Ramos (cell line): Measurements from ENCODE around the gene COL23A1.

Experiments used
- in situ Hi-C: fragments of 300-500 bp; cut with MboI; formaldehyde crosslinking; loops from one replicate; pipeline ENCODE4 v1.14.3; 2022; ENCODE audit warnings: low sequenced_read_pairs; ENCODE audit not compliant: unreplicated experiment

Gene COL23A1

DNA sequence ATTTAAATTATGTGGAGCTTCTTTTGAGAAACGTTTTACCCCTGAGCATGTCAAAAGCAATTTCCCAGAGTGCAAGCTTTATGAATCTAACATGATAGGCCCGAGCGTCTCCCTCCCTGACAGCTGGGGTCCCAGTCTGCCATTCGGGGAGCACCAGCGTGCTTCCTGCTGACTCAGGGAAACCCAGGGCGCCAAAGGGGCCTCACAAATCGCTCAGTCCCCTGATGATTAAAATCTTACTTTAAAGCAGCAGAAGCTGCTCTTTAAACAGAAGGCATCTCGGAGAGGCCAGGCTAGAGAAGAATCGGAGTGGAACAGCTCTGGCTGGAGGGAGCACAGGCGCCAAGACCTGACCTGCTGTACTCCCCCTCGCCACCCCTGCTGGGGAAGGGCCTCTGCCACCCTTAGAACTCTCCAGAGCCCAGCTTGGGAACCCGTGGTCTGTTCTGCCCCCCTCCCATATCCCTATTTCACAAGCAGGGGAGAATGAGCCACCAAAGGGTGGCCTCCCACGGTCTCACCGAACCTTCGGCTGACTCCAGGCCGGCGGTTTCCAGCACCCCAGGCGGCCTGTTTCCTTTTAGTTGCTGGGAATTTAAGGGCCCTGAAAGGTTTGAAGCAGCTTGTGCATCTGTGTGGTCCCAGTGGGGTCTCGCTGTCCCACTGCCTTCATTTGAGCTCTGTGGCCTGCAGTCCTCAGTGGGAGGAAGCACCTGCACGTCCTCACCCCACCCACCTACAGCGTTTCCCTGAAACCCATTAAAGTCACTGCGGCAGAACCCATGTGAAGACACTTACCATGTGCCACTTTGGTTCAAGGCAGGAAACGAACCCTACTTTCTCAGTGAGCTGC is 147.6 kb downstream of the COL23A1 start:
- in situ Hi-C loops = no loop called here

DNA sequence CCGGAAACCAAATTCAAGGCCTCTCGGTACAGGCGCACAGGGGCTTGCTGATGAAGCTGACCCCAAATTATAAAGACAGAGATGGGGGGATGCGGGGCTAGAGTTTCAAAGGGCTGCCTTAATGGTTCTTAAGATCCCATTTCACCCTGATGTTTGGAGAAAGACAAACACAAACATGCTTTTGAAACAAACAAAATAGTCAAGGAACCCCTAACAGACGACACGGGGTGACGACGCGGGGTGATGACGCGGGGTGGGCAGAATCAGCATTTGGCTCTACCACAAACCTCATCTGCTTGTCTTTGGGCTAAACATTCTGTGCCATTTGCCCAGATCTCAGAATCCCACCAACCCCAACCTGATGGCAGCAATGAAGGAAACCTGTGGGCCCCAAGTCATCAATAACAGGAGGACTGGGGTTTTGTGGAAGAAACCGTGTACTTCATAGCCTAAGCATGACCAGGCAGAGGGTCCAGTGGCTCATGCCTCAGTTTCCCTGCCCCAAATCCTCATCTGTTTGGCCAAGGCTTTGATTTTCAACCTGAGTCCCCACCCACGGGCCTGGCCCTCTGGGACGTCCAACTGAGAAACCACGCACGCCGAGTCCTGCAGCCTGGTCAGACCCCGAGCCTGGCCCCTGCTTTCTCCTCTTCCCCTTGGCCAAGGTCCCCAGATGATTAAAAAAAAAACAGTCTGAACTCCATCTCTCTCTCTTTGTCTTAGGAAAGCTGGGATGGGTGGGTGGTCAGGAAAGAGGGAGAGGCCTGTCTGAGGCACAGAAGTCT is 148.5 kb downstream of the COL23A1 start:
- in situ Hi-C loops = no loop called here

GRCh38 chr5:178440181-178440580 is 150.0 kb downstream of the COL23A1 start:
- in situ Hi-C loops = no loop called here

- in situ Hi-C loops = no loop called here
Measured at GRCh38 chr5:178439493-178440180, 150.6 kb downstream of the COL23A1 start.

DNA sequence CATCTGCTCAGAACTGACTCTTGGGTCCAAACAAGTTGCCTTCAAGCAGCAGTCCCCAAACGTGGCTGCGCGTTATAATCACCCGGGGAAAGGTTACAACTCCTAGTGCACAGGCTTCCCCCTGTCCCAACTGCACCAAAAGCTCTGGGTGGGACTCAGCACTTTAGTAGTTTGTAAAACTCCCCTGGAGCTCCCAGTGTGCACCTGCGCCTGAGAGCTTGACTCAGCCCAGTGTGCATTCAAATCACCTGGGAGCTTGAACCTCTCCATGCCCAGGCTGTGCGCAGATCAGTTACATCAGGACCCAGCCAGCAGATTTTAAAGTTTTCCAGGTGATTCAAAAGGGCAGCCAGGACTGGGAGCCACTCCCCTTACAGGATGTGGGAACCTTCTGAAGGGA is 151.4 kb downstream of the COL23A1 start:
- in situ Hi-C loops = no loop called here

- in situ Hi-C loops = no loop called here
Measured at GRCh38 chr5:178437386-178438075, 152.7 kb downstream of the COL23A1 start.

GRCh38 chr5:178436326-178436940 is 153.8 kb downstream of the COL23A1 start:
- in situ Hi-C loops = no loop called here

GRCh38 chr5:178435321-178436238 is 154.6 kb downstream of the COL23A1 start:
- in situ Hi-C loops = no loop called here

DNA sequence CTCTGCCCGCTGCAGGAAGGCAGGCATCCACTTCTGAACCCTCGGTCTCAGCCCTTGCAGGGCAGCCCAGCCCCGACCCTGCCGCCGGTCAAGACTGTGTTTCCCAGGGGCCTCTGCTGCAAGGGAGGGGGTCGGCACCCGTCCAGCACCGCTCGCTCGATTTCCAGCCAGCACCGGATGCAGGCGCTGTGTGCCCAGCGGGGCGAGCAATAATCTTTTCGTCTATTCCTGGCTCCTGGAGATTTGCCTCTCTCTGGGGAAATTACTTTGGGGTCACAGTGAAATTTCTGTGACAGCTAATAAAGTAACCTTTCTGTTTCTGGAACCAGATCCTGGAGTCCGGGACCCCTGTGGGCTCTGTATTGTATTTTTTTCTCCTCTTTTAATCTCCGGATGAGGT is 155.3 kb downstream of the COL23A1 start:
- in situ Hi-C loops = no loop called here

DNA sequence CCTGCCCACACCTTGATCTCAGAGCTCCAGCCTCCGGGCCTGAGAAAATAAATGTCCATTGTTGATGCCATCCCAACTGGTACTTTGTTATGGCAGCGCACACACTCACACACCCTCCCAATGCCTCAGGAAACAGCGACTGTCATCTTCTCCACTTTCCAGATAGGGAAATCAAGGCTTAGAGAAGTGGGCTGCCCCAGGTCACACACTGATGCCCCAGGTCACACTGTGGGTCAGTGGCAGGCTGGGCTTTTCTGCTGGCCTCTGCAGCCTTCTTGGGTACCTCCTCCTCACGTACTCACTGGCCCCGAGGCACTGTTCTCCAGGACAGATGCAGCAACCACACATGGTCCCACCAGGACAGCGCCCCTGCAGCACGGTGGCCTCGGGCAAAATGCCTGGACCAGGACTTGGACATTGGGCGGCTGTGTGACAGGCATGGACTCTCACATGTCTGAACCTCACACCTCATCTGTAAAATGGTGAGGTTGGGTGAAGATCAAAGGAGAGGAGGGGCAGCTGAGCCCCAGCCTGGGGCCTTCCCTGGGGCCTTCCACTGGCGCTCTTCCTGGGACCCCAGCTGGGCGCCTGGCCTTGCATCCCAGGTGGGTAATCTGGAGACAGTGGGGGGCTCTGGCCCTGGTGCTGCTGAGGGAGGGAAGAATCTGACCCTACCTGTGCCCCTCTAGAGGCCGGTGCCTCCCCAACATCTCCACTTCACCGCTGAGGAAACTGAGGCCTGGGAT is 156.0 kb downstream of the COL23A1 start:
- in situ Hi-C loops = no loop called here

DNA sequence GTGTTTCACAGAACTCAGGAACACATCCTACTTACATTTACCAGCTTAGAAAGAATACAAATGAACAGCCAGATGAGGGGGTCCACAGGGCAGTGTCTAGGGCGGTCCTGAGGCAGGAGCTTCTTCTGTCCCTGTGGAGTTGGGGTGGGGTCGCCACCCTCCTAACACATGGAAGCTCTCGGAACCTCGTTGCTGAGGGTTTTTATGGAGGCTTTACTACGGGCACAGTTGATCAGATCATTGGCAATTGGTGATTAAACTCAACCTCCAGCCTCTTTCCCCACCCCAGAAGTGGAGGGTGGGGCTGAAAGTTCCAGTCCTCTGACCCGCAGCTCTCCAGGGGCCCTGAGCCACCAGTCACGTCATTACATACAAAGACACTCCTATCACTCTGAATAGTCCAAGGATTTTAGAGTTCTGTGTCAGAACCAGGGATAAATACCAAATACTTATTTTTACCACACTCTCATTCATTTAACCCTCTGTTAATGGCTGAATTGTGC is 156.9 kb downstream of the COL23A1 start:
- in situ Hi-C loops = no loop called here

DNA sequence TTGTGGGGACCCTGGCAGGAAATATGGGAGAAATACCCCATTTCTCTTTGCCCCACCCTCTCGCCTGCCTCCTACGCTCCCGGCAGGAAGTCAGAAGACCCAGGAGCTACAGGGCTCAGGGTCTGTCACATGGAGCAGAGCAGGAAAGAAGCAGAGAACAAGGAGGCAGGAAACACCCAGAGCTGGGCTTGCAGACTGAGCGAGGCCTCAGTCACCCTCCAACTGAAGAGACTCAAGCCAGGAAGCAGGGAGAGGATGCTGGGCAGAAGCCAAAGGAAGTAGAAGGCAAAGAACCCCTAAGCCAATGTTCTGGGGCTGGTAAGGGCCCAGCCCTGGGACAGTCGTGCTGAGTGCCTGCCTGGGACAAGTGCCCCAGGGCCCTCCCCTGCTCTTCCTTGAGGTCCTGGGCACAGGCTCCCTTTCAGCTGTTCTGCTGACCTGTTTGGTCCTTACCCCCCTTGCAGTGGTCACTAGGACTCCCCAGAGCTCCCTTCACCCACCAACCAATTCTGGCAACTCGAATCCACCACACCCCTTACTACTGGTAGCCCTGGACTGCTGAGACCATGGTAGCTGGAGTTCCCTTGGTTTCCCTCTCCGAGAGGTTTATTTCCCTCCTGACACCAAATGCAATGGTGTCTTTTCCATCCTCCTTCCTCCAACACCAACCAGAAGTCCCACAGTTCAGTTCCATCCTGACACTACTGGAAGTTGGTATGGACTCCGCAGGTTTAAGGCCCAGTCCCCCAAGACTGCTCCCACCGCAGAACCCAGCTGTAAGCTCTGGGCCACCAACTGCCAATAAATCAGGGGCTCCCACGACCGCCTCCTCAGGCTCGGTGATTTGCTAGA is 157.5 kb downstream of the COL23A1 start:
- in situ Hi-C loops = no loop called here

GRCh38 chr5:178431782-178432165 is 158.4 kb downstream of the COL23A1 start:
- in situ Hi-C loops = no loop called here

- in situ Hi-C loops = no loop called here
Measured at GRCh38 chr5:178431063-178431781, 159.0 kb downstream of the COL23A1 start.

DNA sequence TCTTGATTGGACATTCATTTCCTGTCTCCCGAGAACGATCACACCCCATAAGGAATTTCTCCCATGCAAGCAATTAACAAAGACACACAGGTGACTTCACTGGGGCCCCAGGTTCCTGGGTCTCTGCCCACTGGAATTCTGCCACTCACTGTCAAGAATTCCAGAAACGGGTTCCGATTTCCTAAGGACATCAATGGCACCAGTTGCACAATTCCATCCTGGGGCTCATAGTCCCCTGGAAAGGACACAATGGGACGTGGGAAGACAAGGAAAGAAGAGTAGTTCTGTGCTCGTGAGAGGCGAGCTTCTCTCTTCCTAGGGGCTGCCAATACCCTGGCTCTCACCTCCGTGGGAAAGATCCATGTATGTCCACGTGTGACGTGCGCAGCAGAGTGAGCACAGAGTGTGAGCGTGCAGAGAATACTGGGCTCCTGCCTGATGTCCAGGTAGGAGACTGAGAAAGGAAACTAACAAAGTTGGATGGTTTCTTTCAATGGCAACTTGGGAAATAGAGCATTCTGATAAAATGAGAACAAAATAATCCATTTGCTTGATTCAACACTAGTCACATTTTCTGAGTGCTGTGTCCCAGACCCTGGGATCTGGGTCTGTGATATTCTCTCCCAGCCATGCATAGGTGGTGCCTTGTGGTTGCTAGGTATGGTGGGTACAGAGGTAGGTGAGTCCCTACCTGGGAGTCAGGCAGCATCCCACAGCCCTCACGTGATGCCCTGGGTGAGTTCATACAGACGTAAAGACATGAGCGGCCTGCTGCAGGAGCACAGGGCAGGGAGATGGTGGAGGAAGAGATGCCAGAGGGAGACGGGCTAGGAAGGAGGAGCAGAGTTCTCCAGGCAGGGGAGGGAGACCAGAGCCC is 159.8 kb downstream of the COL23A1 start:
- in situ Hi-C loops = no loop called here
